Heart left ventricle (tissue), 13 donors: ENCODE measurements around the gene ARL14EP.

ENCODE experiments used
- CTCF ChIP-seq, 12 donors: fragments of 200-600 bp; sonication (generic) in 4 of 12; IDR thresholded peaks; one replicate each; pipeline versions ENCODE4 v1.5.0 to v1.8.0; 2018 to 2022; ENCODE audit warnings: antibody characterized with exemption in 12 of 12, mild to moderate bottlenecking in 5 of 12
- POLR2A ChIP-seq, 2 donors: fragments of 450-650 bp; IDR thresholded peaks; one replicate each; pipeline ENCODE4 v1.6.1; 2017; ENCODE audit warnings: antibody characterized with exemption in 2 of 2, mild to moderate bottlenecking in 2 of 2, moderate library complexity in 2 of 2
- donor health status: ischemic (EF 13 %, LVEDD 7.1; RV severe dilation, severe dysfunction).
- donor health status: DM: no; HTN: yes; CAD: no.
- donor health status: DM: no; HTN: no; CAD: no.
- donor health status: ischemic (EF 25% LVEDD 6.9; RV normal size, moderate dysfunction).
- donor health status: ischemic (EF 25% LVEDD 5.7; RV mildly dilated, moderate dysfunction).
- donor health status: ischemic (EF 35%, LVEDD 5.7; RV mildly dilated, moderate dysfunction).
- donor health status: nonischemic (EF 11% LVEDD 7.7; RV severe dilation, severe dysfunction).
- donor health status: DM: yes; HTN: yes; CAD: no.
- donor health status: PGD.
- donor health status: ischemic (EF 29% LVEDD 5.4; RV normal size, mild dysfunction).
- donor health status: nonischemic (EF 23%, LVEDD 6.1; RV moderate dilation, normal function).

- no peak for TF ChIP-seq CTCF (IDR thresholded peaks at IDR 0.05)
- TF ChIP-seq POLR2A (IDR thresholded peaks at IDR 0.05): no peak
Observed at GRCh38 chr11:30321321-30321720, 1.6 kb upstream of the ARL14EP start.
